HG03196 (cell line): ENCODE measurements around the gene LYPD6B.
A peak's percentile ranks its signal among the peaks of the same experiment; 100 is the strongest.

Experiments used
- ATAC-seq: cut with Tn5 transposase; IDR thresholded peaks from one replicate; pipeline ENCODE4 v1.9.1; 2021; ENCODE audit not compliant: unreplicated experiment

Gene LYPD6B

DNA sequence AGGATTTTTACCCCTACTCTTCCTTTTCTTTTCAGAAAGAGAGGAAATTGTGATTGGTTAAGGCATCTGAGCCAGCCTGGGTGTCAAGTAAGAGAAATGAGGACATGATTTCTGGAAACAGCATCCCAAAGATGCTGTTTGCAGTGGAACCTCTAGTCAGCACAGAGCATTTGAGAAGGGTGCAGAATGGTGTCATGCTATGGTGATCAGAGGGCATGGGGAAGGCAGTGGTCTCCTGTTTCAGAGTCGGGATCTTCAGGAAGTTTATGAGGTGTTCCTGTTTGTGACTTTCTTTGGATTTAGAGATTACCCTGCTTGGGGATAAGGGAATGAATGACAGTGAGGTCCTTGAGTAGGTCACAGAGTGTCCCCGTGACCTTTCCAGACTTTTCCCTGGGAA lies 117.5 kb downstream of the LYPD6B start:
- no peak for ATAC-seq

DNA sequence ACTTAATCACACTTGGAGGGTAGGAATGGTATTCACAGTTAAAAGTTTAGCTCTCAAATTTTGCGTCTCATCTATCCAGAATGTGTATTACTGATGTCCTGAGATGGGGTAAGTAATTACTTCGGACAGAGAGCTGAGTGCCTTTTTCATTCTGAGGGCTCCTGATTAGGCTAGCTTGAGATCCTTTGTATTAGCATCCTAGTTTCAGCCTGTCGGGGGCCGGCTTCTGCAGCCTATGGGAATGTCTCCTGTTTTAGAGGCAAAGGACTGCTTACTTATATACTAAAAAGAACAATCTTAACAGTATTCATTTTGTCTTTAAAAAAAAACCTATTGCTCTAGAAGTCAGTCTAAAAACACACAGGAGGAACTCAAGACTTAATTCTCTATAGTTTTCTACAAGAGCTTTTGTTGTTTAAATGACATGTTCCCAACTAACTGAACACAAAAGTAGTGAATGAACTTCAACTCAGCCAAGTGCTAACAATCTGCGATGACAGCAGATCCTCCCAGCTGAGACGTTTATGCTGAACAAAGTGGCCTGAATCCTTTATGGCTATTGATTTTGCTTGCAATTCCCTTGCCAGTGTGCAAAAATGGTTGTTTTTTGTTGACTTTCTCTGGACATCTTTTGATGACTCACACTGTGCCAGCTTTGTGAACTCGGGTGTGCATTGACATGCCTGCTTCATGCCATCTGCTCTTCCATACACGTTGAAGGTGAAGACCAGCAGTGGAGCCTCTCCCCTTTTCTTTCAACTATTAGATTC lies 118.7 kb downstream of the LYPD6B start:
- ATAC-seq: no peak

DNA sequence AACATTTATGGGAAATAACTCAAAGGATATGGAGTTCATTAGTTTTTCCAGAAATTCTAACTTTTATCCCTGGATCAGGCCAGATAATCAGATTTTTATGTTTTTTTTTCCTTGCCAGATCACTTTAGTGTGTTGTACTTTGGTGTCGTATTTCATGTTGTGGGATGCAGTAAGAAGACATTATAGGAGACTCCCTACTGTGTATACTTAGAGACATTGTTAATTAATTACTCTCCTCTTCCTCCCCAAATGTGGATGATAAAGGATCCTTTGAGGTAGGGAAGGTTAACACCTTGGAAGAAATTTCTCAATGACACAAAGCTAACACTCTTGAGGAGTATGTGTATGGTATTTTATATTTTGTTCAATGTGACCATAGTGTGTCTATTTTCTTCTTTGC lies 120.5 kb downstream of the LYPD6B start:
- ATAC-seq: no peak

DNA sequence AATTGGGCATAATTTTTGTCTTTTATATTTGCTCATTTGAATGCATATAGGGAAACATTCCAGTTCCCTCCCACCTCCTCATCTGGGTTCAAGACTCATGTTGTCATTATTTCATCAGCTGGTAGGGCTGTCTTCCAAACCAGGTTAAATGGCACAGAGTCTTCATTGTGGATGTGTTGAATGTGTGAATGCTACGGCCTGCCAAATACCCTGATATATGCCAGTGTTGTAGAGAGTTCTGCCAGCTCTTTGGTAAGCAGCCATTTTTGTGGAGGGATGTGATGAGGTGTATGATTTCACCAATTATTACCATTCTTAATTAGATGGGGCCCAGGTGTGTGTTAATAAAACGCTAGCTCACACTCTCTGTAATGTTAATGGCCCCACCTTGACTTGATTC lies 121.7 kb downstream of the LYPD6B start:
- no peak for ATAC-seq

DNA sequence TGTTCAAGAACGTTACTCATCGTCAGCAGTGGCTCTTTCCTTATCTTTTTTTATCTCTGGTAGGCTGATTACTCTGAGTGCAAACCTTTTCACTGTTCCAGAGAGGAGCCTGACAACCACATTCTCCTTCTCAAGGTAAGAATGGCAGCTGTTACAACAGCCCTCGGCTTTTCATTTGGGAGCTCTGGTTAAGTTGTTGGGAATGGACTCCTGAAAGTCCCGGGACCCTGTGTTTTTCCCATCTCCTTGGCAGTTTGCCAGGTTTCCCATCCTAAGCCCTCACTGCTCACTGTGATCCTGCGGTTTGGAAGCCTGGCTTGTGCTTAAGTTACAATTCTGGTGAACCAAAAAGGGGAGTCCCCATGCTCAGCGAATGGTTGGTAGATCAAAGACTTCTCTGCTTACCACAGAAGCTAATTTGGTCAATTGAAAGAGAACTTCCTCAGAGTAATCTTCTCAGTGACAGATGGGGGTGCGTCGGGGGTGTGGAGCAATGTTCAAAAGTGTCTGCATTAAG lies 122.3 kb downstream of the LYPD6B start:
- peak; percentile 95 for ATAC-seq

DNA sequence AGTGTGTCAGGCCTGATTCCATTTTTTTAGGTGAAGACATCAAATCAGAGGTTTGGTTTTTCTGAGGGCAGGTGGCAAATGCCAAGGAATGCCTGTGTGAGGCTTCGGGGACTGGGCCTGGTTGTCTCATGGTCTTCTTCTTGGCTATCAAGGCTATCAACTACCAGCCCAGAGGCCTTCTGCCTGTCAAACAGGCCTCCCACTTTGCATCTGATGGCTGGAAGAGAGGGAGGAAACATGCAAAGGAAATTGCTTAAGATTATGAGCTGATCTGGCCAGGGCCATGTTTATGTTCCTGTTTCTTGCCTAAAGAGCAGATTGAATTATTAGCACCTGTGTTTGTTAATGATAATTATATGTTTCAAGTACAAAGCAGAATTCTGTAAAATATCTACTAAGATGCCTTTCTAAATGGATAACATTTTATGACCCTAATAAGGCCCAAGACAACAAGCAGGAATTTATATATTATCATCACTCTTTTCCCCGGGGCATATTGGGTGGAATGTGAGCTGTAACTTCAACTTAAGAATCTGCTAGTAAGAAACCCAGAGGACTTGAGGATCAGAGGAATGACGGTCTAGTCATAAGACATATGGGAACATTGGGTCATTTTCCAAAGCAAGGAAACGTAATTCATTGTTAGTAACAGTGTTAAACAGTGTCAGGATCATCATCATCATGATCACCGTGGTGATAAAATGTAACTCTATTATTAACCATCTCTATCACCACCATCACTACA lies 123.2 kb downstream of the LYPD6B start:
- no peak for ATAC-seq

DNA sequence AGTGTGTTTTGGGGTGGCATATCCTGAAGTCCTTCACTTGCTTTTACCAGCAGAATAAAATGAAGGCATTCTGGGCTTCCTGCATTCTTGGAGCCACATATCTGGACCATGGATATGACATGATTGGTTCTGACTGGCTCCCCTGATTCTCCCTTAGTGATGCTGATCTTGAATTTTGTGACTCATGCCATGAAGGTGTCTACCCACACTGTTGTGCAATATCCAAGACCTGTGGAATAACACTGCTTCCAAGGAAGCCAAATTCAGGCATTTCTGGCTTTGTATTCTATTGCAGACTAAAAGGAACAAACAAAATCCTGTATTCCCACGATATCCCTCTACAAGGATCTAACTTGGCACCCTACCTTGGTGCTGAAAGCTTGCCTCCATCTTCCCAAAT lies 125.8 kb downstream of the LYPD6B start:
- ATAC-seq: no peak

DNA sequence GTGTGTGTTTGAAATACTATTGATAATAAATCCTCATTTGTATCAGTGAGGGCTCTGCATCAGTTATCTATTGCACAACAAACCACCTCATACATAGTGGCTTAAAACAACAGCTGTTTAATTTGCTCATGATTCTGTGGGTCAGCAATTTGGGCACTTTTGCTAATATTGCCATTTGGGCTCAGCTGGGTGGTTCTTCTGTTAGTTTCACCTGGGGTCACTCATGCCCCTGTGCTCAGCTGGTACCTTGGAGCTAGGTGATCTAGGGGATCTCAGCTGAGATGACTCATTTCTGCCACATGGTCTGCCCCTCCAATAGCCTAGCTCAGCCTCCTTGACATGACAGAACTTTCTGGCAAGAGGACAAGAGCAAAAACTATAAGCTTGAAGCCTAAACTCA lies 126.3 kb downstream of the LYPD6B start:
- no peak for ATAC-seq

DNA sequence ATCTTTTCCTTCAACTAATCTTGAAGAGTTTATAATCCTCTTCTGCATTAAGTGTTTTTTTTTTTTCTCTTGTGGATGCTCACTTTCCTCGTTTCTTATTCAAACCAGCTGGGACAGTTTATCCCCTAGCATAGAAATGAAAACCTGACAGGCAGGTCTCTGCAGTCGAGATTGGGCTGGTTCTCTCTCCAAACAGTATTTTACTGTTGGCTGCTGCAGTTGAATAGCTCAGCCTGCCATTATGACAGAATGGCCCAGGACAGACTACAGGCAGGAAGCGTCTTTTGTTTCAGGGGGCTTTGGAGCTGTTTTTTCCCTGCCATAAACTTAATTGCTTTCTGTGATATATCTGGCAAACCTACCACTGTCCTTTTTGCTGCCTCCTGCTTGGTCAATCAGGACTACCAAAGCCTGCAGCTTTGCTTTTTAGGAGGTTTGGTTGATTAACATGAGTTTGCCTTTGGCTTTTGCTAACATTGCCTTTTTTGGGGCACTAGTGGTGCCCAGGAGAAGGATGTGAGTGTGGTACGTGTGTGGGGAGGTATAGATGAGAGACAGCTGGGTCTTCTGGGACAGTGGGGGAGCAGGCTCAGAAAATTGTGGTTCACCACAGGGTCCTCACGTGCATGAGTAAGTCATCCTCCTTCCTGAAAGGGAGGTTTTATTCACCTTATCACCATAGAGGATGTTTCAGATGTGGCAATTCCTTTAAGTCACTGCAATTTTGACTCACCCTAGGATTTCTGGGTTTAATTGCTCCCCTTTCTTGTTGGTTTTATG lies 128.7 kb downstream of the LYPD6B start:
- ATAC-seq: no peak

DNA sequence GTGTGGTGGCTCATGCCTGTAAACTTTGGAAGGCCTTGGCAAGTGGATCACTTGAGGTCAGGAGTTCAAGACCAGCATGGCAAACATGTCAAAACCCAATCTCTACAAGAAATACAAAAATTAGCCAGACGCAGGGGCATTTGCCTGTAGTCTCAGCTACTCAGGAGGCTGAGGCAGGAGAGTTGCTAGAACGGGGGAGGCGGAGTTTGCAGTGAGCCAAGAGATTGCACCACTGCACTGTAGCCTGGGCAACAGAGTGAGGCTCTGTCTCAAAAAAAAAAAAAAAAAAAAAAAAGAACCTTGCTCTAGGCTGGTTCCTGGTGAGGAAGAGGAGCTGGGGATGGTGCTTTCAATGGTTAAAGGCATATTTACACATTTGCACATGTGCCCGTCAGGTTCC lies 129.4 kb downstream of the LYPD6B start:
- ATAC-seq: no peak

DNA sequence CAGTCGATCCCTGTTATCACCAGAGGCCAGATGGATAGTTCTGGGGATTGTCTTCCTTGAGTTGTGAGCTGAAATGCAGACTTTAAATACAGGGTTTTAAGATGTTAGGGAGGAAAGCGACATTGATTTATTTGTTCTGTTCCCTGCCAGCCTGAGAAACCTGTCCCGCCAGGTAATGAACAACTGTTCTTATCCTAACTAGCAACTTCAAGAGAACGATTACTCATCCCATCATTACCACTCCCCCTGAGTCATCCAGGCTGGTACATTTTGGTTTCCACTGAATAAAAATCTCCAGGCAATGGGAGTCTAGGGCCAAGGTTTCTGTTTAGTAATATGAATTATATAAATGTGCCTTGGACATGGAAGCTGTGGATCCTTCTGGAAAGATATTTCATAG lies 131.2 kb downstream of the LYPD6B start:
- ATAC-seq: no peak

DNA sequence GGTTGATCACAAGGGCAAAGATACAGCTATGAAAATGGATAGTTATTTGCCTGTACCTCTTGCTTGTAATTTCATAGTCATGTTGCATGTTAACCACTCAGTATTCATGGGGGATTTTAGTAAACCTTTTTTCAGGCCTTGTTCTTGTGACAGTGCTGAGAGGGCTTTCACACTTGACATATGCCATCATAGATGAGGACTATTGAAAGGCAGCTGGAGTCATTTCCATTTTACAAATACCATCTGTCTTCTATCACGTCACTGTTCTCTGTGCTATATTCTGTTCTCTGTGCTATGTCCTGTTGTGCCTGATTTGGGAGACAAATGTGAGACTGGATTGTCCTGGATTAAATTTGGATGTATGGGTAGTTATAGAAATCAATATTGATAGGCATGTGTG lies 131.7 kb downstream of the LYPD6B start:
- no peak for ATAC-seq

DNA sequence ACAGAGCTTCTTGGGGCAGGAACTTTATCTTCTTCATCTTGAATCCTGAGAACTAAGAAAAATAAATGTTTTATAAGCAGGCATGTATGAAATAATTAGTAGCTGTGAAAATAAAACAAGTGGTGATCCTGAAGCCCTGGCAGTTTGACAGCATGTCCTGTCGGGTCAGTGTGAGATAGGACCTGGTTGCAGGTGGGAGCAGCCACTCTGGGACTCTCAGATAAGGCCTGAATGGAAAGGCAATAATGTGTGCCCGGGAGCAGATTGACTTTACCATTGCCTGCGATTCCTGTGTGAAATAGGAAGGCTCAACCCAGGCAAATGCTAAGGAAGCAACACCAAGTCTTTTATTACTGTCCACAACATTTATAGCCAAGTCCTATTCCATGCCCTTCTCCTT lies 132.4 kb downstream of the LYPD6B start:
- no peak for ATAC-seq

DNA sequence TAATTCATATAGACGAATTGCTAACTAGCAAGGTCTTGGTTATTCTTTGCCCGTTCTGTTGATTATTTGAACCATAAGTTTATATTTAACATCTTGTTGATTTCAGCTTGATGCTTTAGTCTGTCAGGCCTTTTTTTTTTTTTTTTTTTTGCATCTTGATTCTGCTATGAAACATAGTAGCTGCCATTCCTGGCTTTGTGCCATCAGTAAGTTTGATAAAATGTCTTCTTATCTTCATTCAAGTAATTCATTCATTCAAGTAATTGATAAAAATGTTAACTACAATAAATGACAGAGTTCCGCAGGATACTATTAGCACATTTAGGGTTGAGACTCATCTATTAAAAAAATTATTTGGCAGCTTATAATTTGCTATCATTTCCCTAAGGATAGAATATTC lies 134.7 kb downstream of the LYPD6B start:
- no peak for ATAC-seq

DNA sequence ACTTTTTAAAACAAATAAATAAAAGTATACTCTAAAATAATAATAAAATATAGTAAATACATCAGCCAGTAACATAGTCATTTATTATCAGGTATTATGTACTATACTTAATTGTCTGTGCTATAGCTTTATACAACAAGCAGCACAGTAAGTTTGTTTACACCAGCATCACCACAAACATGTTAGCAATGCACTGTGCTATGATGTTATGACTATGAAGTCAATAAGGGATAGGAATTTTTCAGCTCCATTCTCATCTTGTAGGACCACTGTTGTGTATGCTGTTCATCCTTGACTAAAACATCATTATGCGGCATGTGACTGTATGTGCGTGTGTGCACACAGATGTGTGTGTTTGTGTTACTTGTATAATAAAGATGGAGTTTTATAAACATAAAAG lies 137.5 kb downstream of the LYPD6B start:
- ATAC-seq: no peak

DNA sequence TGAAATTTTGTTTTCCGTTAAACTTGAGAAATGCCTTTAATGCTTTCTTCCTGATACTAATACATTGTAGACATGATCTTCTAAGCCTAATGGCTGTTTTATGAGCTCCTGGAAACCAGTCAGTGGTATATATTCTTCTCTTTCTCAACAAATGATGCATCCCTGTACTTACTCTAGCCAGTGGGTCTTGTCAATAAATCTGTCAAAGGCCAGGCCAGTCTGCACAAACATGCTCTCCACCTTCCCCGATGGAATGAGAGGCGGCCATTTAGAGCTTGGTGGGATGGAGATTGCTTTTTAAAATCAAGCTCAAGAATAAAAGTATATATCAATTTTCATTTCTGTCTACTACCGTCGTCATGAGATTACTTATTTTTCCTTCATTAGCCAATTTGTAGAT lies 140.1 kb downstream of the LYPD6B start:
- ATAC-seq: no peak

DNA sequence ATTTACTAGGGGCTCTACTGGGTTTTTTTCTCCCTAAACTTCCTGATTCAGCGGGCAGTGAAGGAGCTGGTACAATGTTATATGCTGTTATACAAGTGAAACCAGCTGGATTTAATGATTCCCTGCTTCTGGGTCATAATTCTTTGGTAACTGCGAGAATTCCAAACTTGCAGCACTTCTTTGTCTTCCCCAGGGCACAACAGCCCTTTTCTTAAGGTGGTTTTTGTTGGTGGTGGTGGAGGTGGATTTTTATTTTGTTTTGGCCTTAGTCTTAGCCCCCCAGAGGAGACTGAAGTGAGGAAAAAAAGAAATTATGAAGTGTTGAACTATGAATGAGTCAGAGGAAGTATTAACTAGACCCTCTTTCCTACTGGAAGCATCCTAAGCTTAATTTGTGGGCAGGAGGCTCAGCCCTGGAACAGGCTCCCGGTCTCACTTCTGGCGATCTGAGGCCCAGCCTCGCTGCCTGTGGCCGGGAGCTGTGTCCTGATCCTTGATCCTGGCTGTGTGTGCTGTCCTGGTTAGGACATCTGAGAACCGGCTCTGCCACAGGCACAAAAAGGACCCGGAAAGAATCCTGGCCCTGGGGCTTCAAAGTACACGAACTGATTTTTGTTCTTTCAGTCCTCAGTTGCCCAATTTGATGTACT lies 141.9 kb downstream of the LYPD6B start:
- no peak for ATAC-seq

DNA sequence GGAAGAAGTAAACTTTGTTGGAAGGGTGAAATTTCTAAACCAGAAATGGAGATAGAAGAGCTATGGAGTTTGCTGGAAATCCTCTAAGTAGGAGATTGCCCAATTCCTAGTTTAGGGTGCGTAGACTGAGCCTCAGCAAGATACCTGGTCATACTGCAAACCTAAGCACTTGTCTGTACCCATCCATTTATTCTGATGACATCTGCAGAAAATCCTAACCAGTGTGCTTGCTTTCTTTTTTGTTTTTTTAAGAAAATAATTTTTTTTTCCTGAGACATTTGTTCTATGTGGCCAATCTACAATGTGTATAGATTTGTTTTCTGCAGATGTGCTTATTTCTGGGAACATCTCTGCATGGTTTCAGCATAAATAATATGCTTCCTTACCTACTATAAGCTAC lies 144.7 kb downstream of the LYPD6B start:
- ATAC-seq: no peak

DNA sequence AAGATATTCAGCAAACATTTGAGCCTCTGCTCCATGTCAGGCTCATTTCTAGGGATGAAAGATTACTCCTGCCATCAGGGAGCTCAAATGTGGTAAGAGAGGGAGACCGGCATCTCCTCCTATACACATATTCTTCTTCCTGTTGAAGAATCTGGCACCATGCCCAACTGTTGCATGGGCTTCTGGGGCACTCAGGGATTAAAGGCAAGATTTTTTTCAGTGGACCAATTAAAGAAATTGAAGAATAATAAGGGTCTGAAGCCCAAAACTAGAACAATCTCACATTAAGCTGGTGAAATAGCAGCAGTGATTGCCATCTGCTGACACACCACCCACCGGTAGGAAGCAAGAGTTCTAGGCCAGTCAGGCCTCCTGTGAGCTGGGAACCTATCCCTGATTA lies 146.5 kb downstream of the LYPD6B start:
- ATAC-seq: no peak

DNA sequence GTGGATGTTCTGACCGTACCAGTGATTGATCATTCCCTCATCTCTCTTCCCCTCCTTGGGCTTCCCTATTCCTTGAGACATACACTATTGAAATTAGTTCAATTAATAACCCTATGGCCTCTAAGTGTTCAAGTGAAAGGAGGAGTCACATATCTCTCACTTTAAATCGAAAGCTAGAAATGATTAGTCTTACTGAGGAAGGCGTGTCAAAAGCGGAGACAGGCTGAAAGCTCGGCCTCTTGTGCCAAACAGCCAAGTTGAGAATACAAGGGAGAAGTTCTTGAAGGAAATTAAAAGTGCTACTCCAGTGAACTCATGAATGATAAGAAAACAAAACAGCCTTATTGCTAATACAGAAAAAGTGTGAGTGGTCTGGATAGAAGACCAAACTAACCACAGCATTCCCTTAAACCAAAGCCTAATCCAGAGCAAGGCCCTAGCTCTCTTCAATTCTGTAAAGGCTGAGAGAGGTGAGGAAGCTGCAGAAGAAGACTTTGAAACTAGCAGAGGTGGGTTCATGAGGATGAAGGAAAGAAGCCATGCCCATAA lies 147.5 kb downstream of the LYPD6B start:
- no peak for ATAC-seq

DNA sequence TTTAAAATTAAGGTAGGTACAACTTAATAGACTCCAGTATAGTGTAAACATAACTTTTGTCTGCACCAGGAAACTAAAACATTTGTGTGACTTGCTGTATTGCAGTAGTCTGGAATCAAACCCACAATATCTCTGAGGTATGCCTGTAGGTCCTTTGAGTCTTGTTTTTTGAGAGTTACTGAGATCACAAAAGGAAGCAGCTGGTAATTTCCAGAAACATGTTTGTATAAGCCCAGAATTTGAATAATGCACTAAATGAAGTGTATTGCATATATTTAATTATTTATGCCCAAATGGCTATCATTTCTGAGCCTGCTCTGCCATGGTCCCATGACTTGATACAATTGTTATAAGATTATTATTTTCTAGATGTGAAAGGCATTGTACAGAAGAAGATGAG lies 148.6 kb downstream of the LYPD6B start:
- ATAC-seq: no peak
